Lower leg skin (tissue), 3 donors: ENCODE data around the gene PRDM10.

Experiments used
- POLR2A ChIP-seq, 2 donors: fragments of 450-650 bp; IDR thresholded peaks; one replicate each; pipeline ENCODE4 v1.6.1; 2016 to 2017; ENCODE audit warnings: antibody characterized with exemption in 2 of 2, mild to moderate bottlenecking in 1 of 2, moderate library complexity in 1 of 2
- TF ChIP-seq, protein P1 (sequence below), 3 donors: fragments of 450-650 bp; IDR thresholded peaks; one replicate each; pipeline ENCODE4 v1.5.1; 2016; ENCODE audit warnings: antibody characterized with exemption in 3 of 3, mild to moderate bottlenecking in 3 of 3, moderate library complexity in 2 of 3

DNA sequence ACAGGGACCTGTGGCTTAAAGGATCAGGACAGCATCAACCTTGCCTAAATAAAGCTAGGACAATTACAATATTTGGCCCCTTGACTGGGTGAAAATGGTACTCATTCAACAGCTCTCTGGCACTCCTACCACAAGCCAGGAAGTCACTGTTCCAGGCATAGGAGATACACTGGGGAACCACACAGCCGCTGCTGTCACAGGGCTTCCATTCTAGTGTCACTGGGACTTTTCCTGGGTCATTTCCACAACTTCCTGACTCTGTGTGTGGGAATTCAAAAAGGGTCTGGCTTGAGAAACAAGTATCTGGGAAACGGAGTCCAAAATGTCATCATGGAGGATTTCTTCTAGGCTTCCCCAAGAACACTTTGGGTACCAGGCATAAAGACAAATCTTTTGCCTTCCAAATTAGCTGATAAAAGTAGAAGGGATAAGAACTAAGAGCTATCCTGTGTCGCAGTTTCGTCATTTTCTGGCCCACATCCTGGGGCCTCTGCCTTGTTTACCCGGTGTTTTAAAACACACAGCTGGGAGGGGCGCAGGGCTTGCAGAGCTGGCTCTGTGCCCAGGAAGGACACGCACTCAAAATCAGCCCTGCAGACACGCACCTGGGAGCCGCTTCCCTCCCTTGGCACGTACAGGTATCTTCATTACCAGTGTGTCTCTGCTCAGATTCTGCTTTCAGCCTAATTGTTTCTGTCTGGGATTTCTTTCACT, 149.0 kb downstream of the PRDM10 start:
- TF ChIP-seq, protein P1, sequence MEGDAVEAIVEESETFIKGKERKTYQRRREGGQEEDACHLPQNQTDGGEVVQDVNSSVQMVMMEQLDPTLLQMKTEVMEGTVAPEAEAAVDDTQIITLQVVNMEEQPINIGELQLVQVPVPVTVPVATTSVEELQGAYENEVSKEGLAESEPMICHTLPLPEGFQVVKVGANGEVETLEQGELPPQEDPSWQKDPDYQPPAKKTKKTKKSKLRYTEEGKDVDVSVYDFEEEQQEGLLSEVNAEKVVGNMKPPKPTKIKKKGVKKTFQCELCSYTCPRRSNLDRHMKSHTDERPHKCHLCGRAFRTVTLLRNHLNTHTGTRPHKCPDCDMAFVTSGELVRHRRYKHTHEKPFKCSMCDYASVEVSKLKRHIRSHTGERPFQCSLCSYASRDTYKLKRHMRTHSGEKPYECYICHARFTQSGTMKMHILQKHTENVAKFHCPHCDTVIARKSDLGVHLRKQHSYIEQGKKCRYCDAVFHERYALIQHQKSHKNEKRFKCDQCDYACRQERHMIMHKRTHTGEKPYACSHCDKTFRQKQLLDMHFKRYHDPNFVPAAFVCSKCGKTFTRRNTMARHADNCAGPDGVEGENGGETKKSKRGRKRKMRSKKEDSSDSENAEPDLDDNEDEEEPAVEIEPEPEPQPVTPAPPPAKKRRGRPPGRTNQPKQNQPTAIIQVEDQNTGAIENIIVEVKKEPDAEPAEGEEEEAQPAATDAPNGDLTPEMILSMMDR (IDR thresholded peaks at IDR 0.05), result no peak
- TF ChIP-seq POLR2A (IDR thresholded peaks at IDR 0.05), result no peak
